Measurements from ENCODE around the gene GSN. TPM values are rescaled to one million over a fixed set of nuclear protein-coding genes. Genes with fewer than 3 reads are reported as not detected.

The GSN gene
- total and polyA plus RNA-seq, 2 of the 8 experiments (the other 6 are each of a cell fraction or from before 2014, with no cell fraction given): 52.3 to 94.5 TPM

GRCh38 chr9:121322037-121322736, 54.2 kb downstream of the GSN start:
- H3K4me1 ChIP-seq (replicated peaks in 1 of 4; ENCODE audit: control insufficient read depth in 3 of 4, insufficient read depth in 4 of 4, low read length in 3 of 4): no peaks in the 10 kb centered on the region
- H3K23me2 ChIP-seq (ENCODE audit: low read depth, low read length): no peaks in the 10 kb centered on the region
- H3K9me3 ChIP-seq (ENCODE audit: insufficient read depth in 2 of 2, low read depth in 1 of 2, low read length in 1 of 2): no peaks in the 10 kb centered on the region
- ChIA-PET POLR2A (ENCODE audit: partially characterized antibody) (interaction anchor here (0.9 kb wide), 1 partner anchor 10 kb away, joined by 3 read pairs; no protein-coding TSS in a partner anchor), CTCF (ENCODE audit: partially characterized antibody) (interaction anchor here (0.5 to 9.9 kb wide), 3 partner anchors 20 to 79 kb away, joined by 3 to 197 read pairs (median 30); no protein-coding TSS in a partner anchor)
- no peaks in the 10 kb centered on the region for H3K79me1 ChIP-seq (ENCODE audit: low read depth, low read length)
- no peak overlapping the region for H3K4me2 ChIP-seq (ENCODE audit: insufficient read depth in 1 of 2, low read depth in 2 of 2, low read length in 2 of 2)
- H2AFZ ChIP-seq (ENCODE audit: low read length): no peak overlapping the region
- H2BK5ac ChIP-seq (ENCODE audit: low read depth, low read length): no peak overlapping the region
- DNase-seq (ENCODE audit: low read depth in 1 of 2, low spot score in 2 of 2) (no peak), FAIRE-seq (no peak)
- no peak overlapping the region for H3K18ac ChIP-seq (ENCODE audit: extremely low read depth, low read length)
- H3K27me3 ChIP-seq (replicated peaks in 1 of 4; ENCODE audit: control insufficient read depth in 3 of 4, extremely low read depth in 1 of 4, insufficient read depth in 3 of 4, low read length in 3 of 4): no peaks in the 10 kb centered on the region
- no peak overlapping the region for H2BK15ac ChIP-seq (ENCODE audit: low read length)
- H3K4ac ChIP-seq (replicated peaks; ENCODE audit: insufficient read length, low read depth, low read length): no peak overlapping the region
- no peak overlapping the region for H3K9ac ChIP-seq (replicated peaks in 1 of 4; ENCODE audit: extremely low read depth in 1 of 4, low read depth in 3 of 4, low read length in 3 of 4)
- no peak overlapping the region for H3K23ac ChIP-seq (ENCODE audit: insufficient read length)
- no peak for TF ChIP-seq ASH2L (IDR thresholded peaks at IDR 0.05; ENCODE audit: low read length)
- no peak for TF ChIP-seq CTBP2 (IDR thresholded peaks at IDR 0.05; ENCODE audit: borderline replicate concordance, insufficient read depth, insufficient read length, low read length)
- no peak for TF ChIP-seq POLR2A (IDR thresholded peaks at IDR 0.05; ENCODE audit: control extremely low read depth in 1 of 2, low read depth in 2 of 2, low read length in 2 of 2)
- TF ChIP-seq SRF (IDR thresholded peaks at IDR 0.05; ENCODE audit: low read depth, low read length): no peak
- TF ChIP-seq SAP30 (IDR thresholded peaks at IDR 0.05; ENCODE audit: insufficient read depth, insufficient replicate concordance, low read length): no peak
- TF ChIP-seq RXRA (IDR thresholded peaks at IDR 0.05; ENCODE audit: insufficient read depth, low read depth, low read length): no peak
- TF ChIP-seq JUND (IDR thresholded peaks at IDR 0.05; ENCODE audit: low read length): no peak
- TF ChIP-seq HDAC6 (IDR thresholded peaks at IDR 0.05; ENCODE audit: low read depth, low read length): no peak
- TF ChIP-seq SP4 (IDR thresholded peaks at IDR 0.05; ENCODE audit: low read length): no peak
- no peak for TF ChIP-seq SP1 (IDR thresholded peaks at IDR 0.05; ENCODE audit: low read depth, low read length)
- H4K20me1 ChIP-seq (replicated peaks in 1 of 2; ENCODE audit: control insufficient read depth in 1 of 2, insufficient read depth in 2 of 2, low read length in 2 of 2): peaks cover 0 to 3% of the 10 kb centered on the region in 2 experiments
- no peak overlapping the region for H2BK12ac ChIP-seq (ENCODE audit: low read depth, low read length)
- WGBS, 2 experiments (ENCODE audit: extremely low coverage in 1 of 2, insufficient coverage in 1 of 2, insufficient read length in 1 of 2, insufficient replicate concordance in 2 of 2, low coverage in 1 of 2, low lambda C conversion rate in 2 of 2, missing lambda C conversion rate in 1 of 2): 91% methylated on average over 5 of the region's 5 CpGs; no CpG with 5 or more reads in 1 of the 2 experiments
- no peak overlapping the region for H2BK120ac ChIP-seq (replicated peaks; ENCODE audit: low read depth, low read length)
- no peaks in the 10 kb centered on the region for H3K79me2 ChIP-seq (ENCODE audit: control insufficient read depth in 1 of 2, insufficient read depth in 2 of 2, low read length in 2 of 2)
- no peak overlapping the region for H3K4me3 ChIP-seq (ENCODE audit: extremely low read depth in 1 of 4, insufficient read depth in 2 of 4, low read depth in 3 of 4, low read length in 4 of 4)
- H4K5ac ChIP-seq (ENCODE audit: insufficient read length, low read depth, low read length): no peak overlapping the region
- no peak overlapping the region for H3K56ac ChIP-seq (replicated peaks; ENCODE audit: insufficient read length, low read depth, low read length)
- H3K36me3 ChIP-seq (ENCODE audit: control insufficient read depth in 2 of 4, insufficient read depth in 4 of 4, low read length in 3 of 4): peaks cover 0 to 6% (median 0%) of the 10 kb centered on the region in 4 experiments; a peak in 4 of 8 replicates
- H4K91ac ChIP-seq (replicated peaks; ENCODE audit: insufficient read length, low read length): no peak overlapping the region
- H2AK5ac ChIP-seq (ENCODE audit: low read depth, low read length): no peak overlapping the region
- H3K14ac ChIP-seq (ENCODE audit: insufficient read length): no peak overlapping the region
- H2BK20ac ChIP-seq (ENCODE audit: low read length): no peak overlapping the region
- no peak overlapping the region for H4K8ac ChIP-seq (ENCODE audit: extremely low read depth, insufficient read depth, low read length)
- H3K27ac ChIP-seq (ENCODE audit: low read depth, low read length): no peak overlapping the region

Measured in H1 (cell line).